GM10248 (cell line): ENCODE data around the gene MAP3K2.

Experiments
- CTCF ChIA-PET: fragments of 300-600 bp; sonication (Branson Sonifier 250); formaldehyde crosslinking; extraction: SDS; loops from one replicate; lab custom pipeline; 2021; ENCODE audit warnings: antibody characterized with exemption; lab: Yijun Ruan, JAX
- POLR2A ChIA-PET: fragments of 350-650 bp; sonication (Branson Sonifier 250); formaldehyde crosslinking; extraction: SDS; loops from one replicate; lab custom pipeline; 2020; ENCODE audit warnings: antibody characterized with exemption; lab: Yijun Ruan, JAX
- DNase-seq: peaks from one replicate; pipeline ENCODE4 v3.0.0; 2012; ENCODE audit errors: extremely low spot score
- CTCF ChIP-seq: IDR thresholded peaks from 2 replicates; pipeline ENCODE4 v1.5.1; 2012; ENCODE audit warnings: mild to moderate bottlenecking, low read depth; ENCODE audit errors: extremely low read depth, missing control alignments, control extremely low read depth

MAP3K2 gene

GRCh38 chr2:127387655-127388422, at the start of gene MAP3K2:
TSS of gene MAP3K2 (minus strand) at chr2:127387975. CDS start at chr2:127343129, 44,846 bp downstream.
- ChIA-PET POLR2A (interaction anchor here (1.1 kb wide), 1 partner anchor 10 kb away, joined by 3 read pairs; no protein-coding TSS in a partner anchor), CTCF (interaction anchor here (1.2 to 2.1 kb wide), 4 partner anchors 11 to 79 kb away, joined by 3 to 9 read pairs (median 6); no protein-coding TSS in a partner anchor)
- DNase-seq: peak; percentile 97
- no peak for TF ChIP-seq CTCF

GRCh38 chr2:127437056-127437455, 49.3 kb upstream of the MAP3K2 start:
- CTCF ChIA-PET: interaction anchor here (0.7 to 1.3 kb wide), 3 partner anchors 10 to 25 kb away, joined by 3 to 5 read pairs (median 4); no protein-coding TSS in a partner anchor
- POLR2A ChIA-PET: no interaction called here
- TF ChIP-seq CTCF: no peak
- no peak for DNase-seq

- POLR2A ChIA-PET: no interaction called here
- no peak for DNase-seq
- CTCF ChIA-PET: interaction anchor here (1.7 kb wide), 1 partner anchor 10 kb away, joined by 6 read pairs; no protein-coding TSS in a partner anchor
- no peak for TF ChIP-seq CTCF
These were observed 46.7 kb upstream of the MAP3K2 start for GRCh38 chr2:127434515-127434914.

GRCh38 chr2:127431408-127432023, 43.7 kb upstream of the MAP3K2 start:
- no peak for DNase-seq
- no peak for TF ChIP-seq CTCF
- ChIA-PET CTCF (interaction anchor here (1.3 kb wide), 1 partner anchor 48 kb away, joined by 3 read pairs; no protein-coding TSS in a partner anchor), POLR2A (no interaction called here)

- DNase-seq: no peak
- POLR2A ChIA-PET: no interaction called here
- no peak for TF ChIP-seq CTCF
- CTCF ChIA-PET: interaction anchor here (1.0 to 1.9 kb wide), 4 partner anchors 12 to 30 kb away, joined by 3 to 5 read pairs (median 4); no protein-coding TSS in a partner anchor
These were observed 42.2 kb upstream of the MAP3K2 start for GRCh38 chr2:127429844-127430425.

- ChIA-PET CTCF (interaction anchor here (1.0 to 1.9 kb wide), 4 partner anchors 12 to 30 kb away, joined by 3 to 5 read pairs (median 4); no protein-coding TSS in a partner anchor), POLR2A (no interaction called here)
- DNase-seq: no peak
- TF ChIP-seq CTCF: no peak
These were observed 41.5 kb upstream of the MAP3K2 start for GRCh38 chr2:127429291-127429690.
